ENCODE measurements around the gene CD63.

DNA sequence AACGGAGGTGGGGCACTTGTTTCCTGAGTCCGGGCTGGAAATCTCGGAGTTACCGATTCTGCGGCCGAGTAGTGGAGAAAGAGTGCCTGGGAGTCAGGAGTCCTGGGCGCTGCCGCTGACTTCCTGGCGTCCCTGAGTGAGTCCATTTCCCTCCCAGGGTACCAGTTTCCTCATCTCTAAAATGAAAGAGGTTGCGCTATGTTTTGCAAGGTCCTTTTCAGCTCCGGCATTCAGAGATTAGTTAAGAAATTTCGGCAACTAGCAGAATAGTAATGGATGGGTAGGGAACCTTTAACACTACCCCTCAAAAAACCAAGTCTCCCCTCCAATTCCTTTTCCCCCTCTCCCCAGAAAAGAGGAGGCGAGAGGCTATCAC lies 12.2 kb downstream of the CD63 start:
- TF ChIP-seq, protein P1, sequence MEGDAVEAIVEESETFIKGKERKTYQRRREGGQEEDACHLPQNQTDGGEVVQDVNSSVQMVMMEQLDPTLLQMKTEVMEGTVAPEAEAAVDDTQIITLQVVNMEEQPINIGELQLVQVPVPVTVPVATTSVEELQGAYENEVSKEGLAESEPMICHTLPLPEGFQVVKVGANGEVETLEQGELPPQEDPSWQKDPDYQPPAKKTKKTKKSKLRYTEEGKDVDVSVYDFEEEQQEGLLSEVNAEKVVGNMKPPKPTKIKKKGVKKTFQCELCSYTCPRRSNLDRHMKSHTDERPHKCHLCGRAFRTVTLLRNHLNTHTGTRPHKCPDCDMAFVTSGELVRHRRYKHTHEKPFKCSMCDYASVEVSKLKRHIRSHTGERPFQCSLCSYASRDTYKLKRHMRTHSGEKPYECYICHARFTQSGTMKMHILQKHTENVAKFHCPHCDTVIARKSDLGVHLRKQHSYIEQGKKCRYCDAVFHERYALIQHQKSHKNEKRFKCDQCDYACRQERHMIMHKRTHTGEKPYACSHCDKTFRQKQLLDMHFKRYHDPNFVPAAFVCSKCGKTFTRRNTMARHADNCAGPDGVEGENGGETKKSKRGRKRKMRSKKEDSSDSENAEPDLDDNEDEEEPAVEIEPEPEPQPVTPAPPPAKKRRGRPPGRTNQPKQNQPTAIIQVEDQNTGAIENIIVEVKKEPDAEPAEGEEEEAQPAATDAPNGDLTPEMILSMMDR (conservative IDR thresholded peaks at IDR 0.05; ENCODE audit: low read depth, low read length) = no peak
- TF ChIP-seq EZH2 (IDR thresholded peaks at IDR 0.05; ENCODE audit: borderline replicate concordance, low read depth, low read length, poor library complexity, severe bottlenecking) = no peak
